HG03103 (cell line): ENCODE results near the gene TACC3.

ENCODE experiments used
- ATAC-seq: cut with Tn5 transposase; IDR thresholded peaks from one replicate; pipeline ENCODE4 v1.9.1; 2021; ENCODE audit warnings: low read depth; ENCODE audit not compliant: unreplicated experiment

The TACC3 gene

DNA sequence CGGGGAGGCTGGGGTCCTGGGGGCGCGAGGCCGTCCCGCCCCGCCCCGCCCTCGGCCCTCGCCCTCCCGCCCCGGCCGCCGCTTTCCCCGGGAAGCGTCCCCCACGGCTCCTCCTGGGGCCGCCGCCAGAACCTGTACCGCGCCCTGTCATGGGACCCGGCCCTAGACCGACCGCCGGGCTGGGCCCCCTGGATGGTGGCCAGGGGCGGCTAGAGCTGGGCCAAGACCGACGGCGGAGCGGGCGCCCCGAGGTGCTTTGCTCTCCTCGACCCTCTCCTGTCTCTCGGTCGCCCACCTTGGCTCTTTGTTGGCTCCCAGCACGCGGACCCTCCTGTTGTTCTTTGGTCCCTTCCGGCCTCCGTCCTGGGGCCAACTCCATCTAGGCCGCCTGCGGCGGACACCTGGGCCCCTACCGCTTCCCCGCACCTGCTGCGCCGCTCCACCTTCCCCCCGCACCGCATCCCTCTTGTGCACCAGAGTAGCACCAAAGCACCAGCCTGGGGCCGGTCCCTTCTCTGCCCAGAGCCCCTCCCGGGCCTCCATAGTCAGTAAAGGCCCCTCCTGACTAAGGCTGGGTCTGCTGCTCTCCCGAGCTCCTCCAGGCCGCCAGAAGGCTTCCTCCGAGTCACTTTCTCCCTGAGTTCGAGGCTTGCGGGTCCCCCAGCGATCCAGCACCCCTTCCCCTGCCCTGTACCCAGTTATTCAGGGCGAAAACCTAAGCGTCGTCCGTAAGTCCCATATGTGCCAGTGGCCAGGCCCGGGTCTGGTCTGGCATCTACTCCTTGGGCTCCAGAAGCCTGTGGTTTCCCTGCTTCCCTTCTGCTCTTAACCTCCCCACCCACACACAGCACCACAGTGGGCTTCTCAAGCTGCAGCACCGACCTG is 587 bp downstream of the TACC3 start:
- ATAC-seq: no peak

GRCh38 chr4:1722551-1723118 is 1.3 kb downstream of the TACC3 start:
- ATAC-seq: no peak

DNA sequence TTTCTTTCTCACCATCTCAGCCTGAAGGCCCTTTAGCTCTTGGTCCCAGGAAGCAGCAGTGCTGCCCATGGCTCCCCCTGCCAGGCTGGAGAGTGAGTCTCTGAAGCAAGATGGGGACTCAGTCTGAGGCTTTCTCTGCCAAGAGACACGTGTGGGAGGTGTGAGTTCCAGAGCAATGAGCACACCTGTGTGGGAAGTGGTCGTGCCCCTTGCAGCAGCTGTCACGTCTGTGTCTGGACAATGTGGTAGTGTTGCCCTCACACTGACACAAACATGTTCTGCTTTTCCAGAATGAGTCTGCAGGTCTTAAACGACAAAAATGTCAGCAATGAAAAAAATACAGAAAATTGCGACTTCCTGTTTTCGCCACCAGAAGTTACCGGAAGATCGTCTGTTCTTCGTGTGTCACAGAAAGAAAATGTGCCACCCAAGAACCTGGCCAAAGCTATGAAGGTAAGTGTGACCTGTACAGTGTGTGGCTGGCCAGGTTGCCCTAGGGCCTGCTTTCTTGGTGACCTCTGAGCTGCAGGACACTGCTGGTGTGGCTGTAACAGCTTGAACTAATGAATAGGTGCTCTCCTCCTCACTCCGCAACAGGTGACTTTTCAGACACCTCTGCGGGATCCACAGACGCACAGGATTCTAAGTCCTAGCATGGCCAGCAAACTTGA is 1.9 kb downstream of the TACC3 start:
- no peak for ATAC-seq

DNA sequence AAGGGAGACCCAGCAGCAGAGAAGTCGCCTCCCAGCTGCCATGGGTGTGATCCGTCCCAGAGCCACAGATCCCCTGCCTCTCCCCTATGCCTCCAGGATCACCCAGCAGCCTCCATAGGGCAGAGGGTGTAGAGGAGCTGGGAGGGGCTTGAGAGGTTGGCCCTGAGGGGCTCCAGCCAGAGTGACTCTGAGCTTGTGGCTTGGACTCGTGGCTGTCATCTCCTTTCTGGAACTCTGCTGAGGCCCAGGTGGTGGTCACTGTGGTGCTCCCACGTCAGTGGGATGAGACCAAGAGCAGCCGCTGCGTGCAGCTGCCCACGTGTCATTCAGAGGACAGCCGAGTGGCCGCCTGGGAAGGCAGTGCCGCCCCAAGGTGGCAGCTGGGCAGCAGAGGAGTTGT is 4.2 kb downstream of the TACC3 start:
- no peak for ATAC-seq

- ATAC-seq: no peak
These were observed 5.0 kb downstream of the TACC3 start for GRCh38 chr4:1726146-1726934.

DNA sequence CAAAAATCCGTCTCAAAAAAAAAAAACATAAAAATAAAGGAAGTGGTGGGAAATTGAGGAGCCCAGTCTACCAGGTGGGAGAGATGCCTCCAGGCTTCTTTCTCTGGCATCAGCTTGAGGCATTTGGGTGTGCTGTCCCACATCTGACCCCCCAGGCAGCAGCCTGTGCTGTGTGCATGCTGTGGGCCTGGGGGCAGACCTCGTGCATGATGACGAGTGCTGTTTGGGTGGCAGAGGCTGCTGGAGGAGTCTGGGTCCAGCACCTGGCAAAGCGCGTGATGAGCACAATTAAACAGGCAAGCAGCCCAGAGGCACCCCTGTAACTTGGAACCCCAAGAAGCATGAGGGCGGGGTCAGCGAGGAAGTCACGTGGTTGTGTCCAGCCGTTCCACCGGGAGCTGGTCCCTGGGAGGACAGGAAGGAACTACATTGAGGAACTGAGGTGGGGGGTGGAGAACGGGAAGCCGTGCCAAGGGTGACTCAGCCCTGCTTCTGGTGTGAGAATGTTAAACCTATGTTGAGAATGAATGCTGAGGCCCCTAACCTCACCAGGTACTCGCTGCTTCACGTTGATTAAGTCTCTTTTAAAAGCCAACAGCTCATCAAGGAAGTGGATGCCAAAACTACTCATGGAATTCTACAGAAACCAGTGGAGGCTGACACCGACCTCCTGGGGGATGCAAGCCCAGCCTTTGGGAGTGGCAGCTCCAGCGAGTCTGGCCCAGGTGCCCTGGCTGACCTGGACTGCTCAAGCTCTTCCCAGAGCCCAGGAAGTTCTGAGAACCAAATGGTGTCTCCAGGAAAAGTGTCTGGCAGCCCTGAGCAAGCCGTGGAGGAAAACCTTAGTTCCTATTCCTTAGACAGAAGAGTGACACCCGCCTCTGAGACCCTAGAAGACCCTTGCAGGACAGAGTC is 6.1 kb downstream of the TACC3 start:
- no peak for ATAC-seq

- ATAC-seq: no peak
These were observed 7.0 kb downstream of the TACC3 start for GRCh38 chr4:1728061-1728980.

DNA sequence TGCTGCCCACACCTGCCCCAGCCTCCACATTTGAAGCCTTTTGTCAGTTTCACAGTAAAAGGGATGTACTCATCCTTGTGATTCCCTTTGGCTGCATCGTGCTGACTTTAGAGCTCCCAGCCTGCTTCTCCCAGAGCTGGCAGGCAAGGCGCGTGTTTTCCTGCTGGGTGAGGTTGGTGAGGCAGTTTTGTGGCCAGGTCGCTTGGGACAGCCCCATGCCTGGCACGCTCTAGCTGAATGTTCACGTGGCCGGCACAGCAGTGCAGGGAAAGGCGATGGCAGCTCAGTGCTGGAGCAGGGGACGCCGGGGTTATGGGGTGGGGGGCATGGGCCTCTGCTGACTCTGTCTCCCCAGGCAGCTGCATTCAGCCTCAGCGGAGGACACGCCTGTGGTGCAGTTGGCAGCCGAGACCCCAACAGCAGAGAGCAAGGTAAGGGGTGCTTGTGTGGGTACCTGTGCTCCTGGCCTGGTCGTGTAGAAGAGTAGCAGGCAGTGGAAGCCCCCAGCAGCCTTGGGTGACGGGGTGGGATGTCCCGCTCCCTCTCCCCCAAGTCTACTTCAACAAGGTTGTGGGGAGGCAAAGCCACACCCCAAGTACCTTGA is 9.3 kb downstream of the TACC3 start:
- no peak for ATAC-seq

GRCh38 chr4:1731180-1731579 is 9.9 kb downstream of the TACC3 start:
- ATAC-seq: no peak

DNA sequence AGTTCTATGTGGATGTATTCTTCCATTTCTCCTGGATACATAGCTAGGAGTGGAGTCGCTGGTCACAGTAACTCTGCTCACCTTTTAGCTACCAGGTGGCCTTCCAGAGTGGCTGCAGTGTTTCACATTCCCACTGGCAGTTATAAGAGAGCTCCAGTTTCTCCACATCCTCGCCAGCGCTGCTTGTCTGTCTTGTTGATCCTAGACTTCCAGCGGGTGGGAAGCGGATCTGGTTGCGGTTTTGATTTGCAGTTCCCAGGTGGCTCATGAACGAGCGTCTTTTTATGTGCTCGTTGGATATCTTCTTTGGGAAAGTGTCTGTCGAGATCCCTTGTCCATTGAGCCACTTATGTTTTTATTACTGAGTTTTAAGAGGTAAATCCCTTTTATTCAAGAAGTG is 11.6 kb downstream of the TACC3 start:
- ATAC-seq: no peak

- no peak for ATAC-seq
These were observed 13.9 kb downstream of the TACC3 start for GRCh38 chr4:1735215-1735614.

DNA sequence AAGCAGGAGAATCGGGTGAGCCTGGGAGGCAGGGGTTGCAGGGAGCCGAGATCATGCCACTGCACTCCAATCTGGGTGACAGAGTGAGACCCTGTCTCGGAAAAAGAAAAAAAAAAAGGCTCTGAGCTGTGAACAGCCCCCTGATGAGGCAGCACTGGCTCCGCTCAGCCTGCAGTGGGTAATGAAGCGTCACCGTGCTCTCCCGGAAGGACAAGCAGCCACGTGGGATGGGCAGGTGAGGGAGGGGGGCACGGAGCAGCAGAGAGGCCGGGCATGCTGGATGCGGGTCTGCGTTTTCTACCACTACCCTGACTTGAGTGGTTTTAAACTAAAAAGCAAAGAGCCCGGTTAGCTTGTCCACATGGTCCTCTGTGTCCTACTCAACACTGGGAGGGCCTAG is 15.5 kb downstream of the TACC3 start:
- ATAC-seq: no peak

DNA sequence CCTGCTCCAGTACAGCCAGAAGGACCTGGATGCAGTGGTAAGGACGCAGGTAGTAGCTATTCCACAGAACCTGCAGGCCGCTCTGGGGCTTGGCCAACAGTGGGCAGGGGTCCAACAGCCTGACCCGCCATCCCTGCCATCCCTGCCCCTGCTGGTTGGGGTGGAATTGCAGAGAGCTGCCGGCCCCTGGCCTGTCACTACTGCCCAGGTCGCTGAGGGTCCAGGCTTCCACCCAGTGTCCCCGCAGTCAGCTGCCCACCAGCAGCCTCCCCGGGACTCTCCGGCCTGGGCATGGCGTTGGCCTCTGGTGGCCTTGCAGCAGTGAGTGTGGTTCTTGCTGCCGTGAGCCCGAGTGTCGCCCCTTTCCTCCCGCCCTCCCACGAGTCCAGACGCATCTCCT is 16.3 kb downstream of the TACC3 start:
- no peak for ATAC-seq

- ATAC-seq: no peak
These were observed 17.1 kb downstream of the TACC3 start for GRCh38 chr4:1738410-1738809.

DNA sequence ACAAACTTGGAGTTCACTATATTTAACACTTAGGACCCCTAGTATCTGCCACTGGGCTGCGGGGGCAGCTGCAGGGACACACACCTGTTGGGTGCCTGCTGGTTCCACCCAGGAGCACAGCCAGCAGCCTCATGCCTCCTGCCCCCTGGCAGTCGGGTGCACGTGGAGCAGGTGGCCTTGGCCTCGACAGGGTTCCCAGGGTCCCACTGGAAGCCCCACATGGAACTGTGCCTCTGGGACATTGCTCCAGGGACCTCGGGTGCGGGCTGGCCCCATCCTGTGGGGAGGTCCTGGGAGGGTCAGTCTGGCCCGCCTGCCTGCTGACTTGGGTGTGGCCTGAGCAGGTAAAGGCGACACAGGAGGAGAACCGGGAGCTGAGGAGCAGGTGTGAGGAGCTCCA is 18.0 kb downstream of the TACC3 start:
- no peak for ATAC-seq

- ATAC-seq: no peak
These were observed 18.8 kb downstream of the TACC3 start for GRCh38 chr4:1740021-1740545.

DNA sequence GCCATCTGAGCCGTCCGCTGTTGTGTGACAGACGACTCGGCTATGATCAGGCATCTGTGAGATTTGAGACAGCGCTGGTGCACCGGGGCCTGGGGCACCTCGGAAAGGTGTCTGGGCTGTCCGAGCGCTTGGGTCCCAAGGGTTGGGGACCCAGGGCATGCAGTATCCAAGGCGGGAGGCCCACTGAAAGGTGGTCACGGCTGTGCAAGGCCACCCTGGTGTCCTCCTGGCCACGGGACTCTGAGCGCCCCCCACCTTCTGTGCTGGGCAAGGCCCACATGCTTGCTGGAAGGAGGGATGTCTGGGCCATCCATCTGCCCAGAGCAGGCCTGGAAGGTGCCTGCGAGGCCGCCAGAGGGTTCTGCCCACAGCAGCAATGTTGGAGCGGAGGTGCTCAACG is 19.9 kb downstream of the TACC3 start:
- ATAC-seq: no peak

- ATAC-seq: no peak
These were observed 22.2 kb downstream of the TACC3 start for GRCh38 chr4:1743551-1743950.
